Stimulated activated CD8-positive, alpha-beta memory T cell treated with anti-CD3 and anti-CD28 coated beads, Interleukin-7, amount 100 ng/mL, for 48 hours (primary cell): ENCODE data around the gene DIAPH2.

Source experiments
- DNase-seq, 2 donors: peaks; one replicate each; pipeline ENCODE4 v3.0.0-alpha.2; 2020; ENCODE audit warnings: low read depth in 1 of 2; ENCODE audit errors: extremely low read depth in 1 of 2

DIAPH2 gene

GRCh38 chrX:97628326-97628725, 943.7 kb downstream of the DIAPH2 start:
- no peak for DNase-seq

GRCh38 chrX:97628807-97629596, 944.4 kb downstream of the DIAPH2 start:
- DNase-seq, result no peak

GRCh38 chrX:97629597-97629985, 944.9 kb downstream of the DIAPH2 start:
- no peak for DNase-seq

- DNase-seq, result no peak
These were observed 949.2 kb downstream of the DIAPH2 start for GRCh38 chrX:97633798-97634197.

- no peak for DNase-seq
These were observed 952.0 kb downstream of the DIAPH2 start for GRCh38 chrX:97636473-97637140.

GRCh38 chrX:97637289-97637688, 952.6 kb downstream of the DIAPH2 start:
- DNase-seq, result no peak

GRCh38 chrX:97638621-97639020, 954.0 kb downstream of the DIAPH2 start:
- no peak for DNase-seq

GRCh38 chrX:97639526-97639925, 954.9 kb downstream of the DIAPH2 start:
- DNase-seq, result no peak
